C1 segment of cervical spinal cord (tissue), 14 donors: ENCODE measurements around the gene IQCM.

Source experiments
- DNase-seq, 14 donors: peaks; one replicate each; lab custom pipeline; 2025; lab: John Stamatoyannopoulos, UW

Gene IQCM

GRCh38 chr4:149781150-149781549 lies 34.5 kb downstream of the IQCM start:
- DNase-seq, result no peak

GRCh38 chr4:149768477-149768876 lies 47.2 kb downstream of the IQCM start:
- DNase-seq, result no peak

- no peak for DNase-seq
These were observed 49.5 kb downstream of the IQCM start for GRCh38 chr4:149766135-149766534.

GRCh38 chr4:149765630-149766029 lies 50.0 kb downstream of the IQCM start:
- DNase-seq, result no peak

- DNase-seq, result no peak
These were observed 59.7 kb downstream of the IQCM start for GRCh38 chr4:149755969-149756368.

- DNase-seq, result no peak
These were observed 61.1 kb downstream of the IQCM start for GRCh38 chr4:149754526-149754925.

- DNase-seq, result no peak
These were observed 62.9 kb downstream of the IQCM start for GRCh38 chr4:149752729-149753128.

GRCh38 chr4:149751174-149751573 lies 64.5 kb downstream of the IQCM start:
- no peak for DNase-seq

- no peak for DNase-seq
These were observed 65.9 kb downstream of the IQCM start for GRCh38 chr4:149749784-149750183.

- DNase-seq, result no peak
These were observed 68.0 kb downstream of the IQCM start for GRCh38 chr4:149747646-149748045.

GRCh38 chr4:149746276-149746675 lies 69.4 kb downstream of the IQCM start:
- DNase-seq, result no peak

- DNase-seq, result no peak
These were observed 74.3 kb downstream of the IQCM start for GRCh38 chr4:149741186-149741831.

- DNase-seq, result no peak
These were observed 77.5 kb downstream of the IQCM start for GRCh38 chr4:149738156-149738555.

- DNase-seq, result no peak
These were observed 79.8 kb downstream of the IQCM start for GRCh38 chr4:149735796-149736195.

- no peak for DNase-seq
These were observed 87.2 kb downstream of the IQCM start for GRCh38 chr4:149728444-149728843.

GRCh38 chr4:149727663-149728062 lies 88.0 kb downstream of the IQCM start:
- no peak for DNase-seq

- no peak for DNase-seq
These were observed 92.6 kb downstream of the IQCM start for GRCh38 chr4:149723065-149723464.

GRCh38 chr4:149719806-149720205 lies 95.8 kb downstream of the IQCM start:
- no peak for DNase-seq

- DNase-seq, result no peak
These were observed 96.3 kb downstream of the IQCM start for GRCh38 chr4:149719357-149719756.

- no peak for DNase-seq
These were observed 97.1 kb downstream of the IQCM start for GRCh38 chr4:149718500-149718899.

- DNase-seq, result no peak
These were observed 98.9 kb downstream of the IQCM start for GRCh38 chr4:149716728-149717127.

- no peak for DNase-seq
These were observed 99.6 kb downstream of the IQCM start for GRCh38 chr4:149715822-149716585.

GRCh38 chr4:149713031-149713430 lies 102.6 kb downstream of the IQCM start:
- no peak for DNase-seq
